ENCODE results near the gene SEZ6L.
"Not testable (repeated sequence)": the region's sequence is repeated elsewhere in the genome, so short reads cannot be mapped to it uniquely, and the experiment has no call there.

DNA sequence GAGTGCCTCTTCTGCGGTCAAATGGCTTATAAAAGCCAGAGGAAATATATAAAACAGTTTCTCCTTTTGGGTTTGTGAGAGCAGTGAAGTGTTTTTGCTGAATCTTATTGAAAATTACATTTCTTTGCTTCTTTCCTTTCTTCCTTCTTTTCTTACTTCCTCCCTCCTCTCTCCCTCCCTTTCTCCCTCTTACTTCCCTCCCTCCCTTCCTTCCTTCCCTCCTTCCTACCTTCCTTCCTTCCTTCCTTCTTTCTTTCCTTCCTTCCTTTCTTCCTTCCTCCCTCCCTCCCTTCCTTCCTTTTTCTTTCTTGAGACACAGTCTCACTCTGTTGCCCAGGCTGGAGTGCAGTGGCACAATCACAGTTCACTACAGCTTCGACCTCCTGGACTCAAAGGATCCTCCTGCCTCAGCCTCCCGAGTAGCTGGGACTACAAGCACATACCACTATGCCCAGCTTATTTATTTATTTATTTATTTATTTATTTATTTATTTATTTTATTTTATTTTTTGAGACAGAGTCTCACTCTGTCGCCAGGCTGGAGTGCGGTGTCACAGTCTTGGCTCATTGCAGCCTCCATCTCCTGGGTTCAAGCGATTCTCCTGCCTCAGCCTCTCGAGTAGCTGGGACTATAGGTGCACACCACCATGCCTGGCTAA, 239.4 kb downstream of the SEZ6L start:
- TF ChIP-seq, protein P1, sequence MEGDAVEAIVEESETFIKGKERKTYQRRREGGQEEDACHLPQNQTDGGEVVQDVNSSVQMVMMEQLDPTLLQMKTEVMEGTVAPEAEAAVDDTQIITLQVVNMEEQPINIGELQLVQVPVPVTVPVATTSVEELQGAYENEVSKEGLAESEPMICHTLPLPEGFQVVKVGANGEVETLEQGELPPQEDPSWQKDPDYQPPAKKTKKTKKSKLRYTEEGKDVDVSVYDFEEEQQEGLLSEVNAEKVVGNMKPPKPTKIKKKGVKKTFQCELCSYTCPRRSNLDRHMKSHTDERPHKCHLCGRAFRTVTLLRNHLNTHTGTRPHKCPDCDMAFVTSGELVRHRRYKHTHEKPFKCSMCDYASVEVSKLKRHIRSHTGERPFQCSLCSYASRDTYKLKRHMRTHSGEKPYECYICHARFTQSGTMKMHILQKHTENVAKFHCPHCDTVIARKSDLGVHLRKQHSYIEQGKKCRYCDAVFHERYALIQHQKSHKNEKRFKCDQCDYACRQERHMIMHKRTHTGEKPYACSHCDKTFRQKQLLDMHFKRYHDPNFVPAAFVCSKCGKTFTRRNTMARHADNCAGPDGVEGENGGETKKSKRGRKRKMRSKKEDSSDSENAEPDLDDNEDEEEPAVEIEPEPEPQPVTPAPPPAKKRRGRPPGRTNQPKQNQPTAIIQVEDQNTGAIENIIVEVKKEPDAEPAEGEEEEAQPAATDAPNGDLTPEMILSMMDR (IDR thresholded peaks at IDR 0.05 in 2 of 3, conservative IDR thresholded peaks at IDR 0.05 in 1 of 3; ENCODE audit: borderline replicate concordance in 1 of 3, insufficient read depth in 1 of 3, low read depth in 2 of 3, low read length in 2 of 3), result not testable (repeated sequence)
- not testable (repeated sequence) for TF ChIP-seq EZH2 (IDR thresholded peaks at IDR 0.05); POLR2A (IDR thresholded peaks at IDR 0.05; ENCODE audit: borderline replicate concordance, extremely low read depth, insufficient read depth, insufficient read length); EGR1 (IDR thresholded peaks at IDR 0.05; ENCODE audit: low read depth); YY1 (IDR thresholded peaks at IDR 0.05; ENCODE audit: extremely low read depth, insufficient replicate concordance, low read depth, low read length); SP1 (IDR thresholded peaks at IDR 0.05; ENCODE audit: low read depth); SRF (IDR thresholded peaks at IDR 0.05; ENCODE audit: low read depth)

Measured in HCT116 (cell line).